ENCODE data around the gene TCP11.

The TCP11 gene

GRCh38 chr6:35090734-35091133 is 50.4 kb downstream of the TCP11 start:
- no peak for DNase-seq

- no peak for DNase-seq
These were observed 51.1 kb downstream of the TCP11 start for GRCh38 chr6:35089935-35090505.

- no peak for DNase-seq
These were observed 51.8 kb downstream of the TCP11 start for GRCh38 chr6:35089216-35089934.

- no peak for DNase-seq
These were observed 52.6 kb downstream of the TCP11 start for GRCh38 chr6:35088281-35089215.

- DNase-seq, result no peak
These were observed 53.5 kb downstream of the TCP11 start for GRCh38 chr6:35087361-35088280.

- DNase-seq, result no peak
These were observed 54.3 kb downstream of the TCP11 start for GRCh38 chr6:35086636-35087360.

- no peak for DNase-seq
These were observed 54.9 kb downstream of the TCP11 start for GRCh38 chr6:35086282-35086632.

GRCh38 chr6:35085359-35086281 is 55.5 kb downstream of the TCP11 start:
- DNase-seq, result no peak

- no peak for DNase-seq
These were observed 56.5 kb downstream of the TCP11 start for GRCh38 chr6:35084511-35085203.

GRCh38 chr6:35084041-35084491 is 57.1 kb downstream of the TCP11 start:
- no peak for DNase-seq

- DNase-seq, result no peak
These were observed 57.6 kb downstream of the TCP11 start for GRCh38 chr6:35083507-35083906.

GRCh38 chr6:35082733-35083403 is 58.3 kb downstream of the TCP11 start:
- DNase-seq, result no peak

- no peak for DNase-seq
These were observed 59.0 kb downstream of the TCP11 start for GRCh38 chr6:35082046-35082732.

GRCh38 chr6:35081426-35081851 is 59.7 kb downstream of the TCP11 start:
- no peak for DNase-seq

GRCh38 chr6:35080821-35081425 is 60.2 kb downstream of the TCP11 start:
- DNase-seq, result no peak

GRCh38 chr6:35080016-35080680 is 61.0 kb downstream of the TCP11 start:
- no peak for DNase-seq

GRCh38 chr6:35079311-35080000 is 61.7 kb downstream of the TCP11 start:
- DNase-seq, result no peak

Data from NCI-H1417 (cell line).